Measurements from ENCODE around the gene SAXO1.

DNA sequence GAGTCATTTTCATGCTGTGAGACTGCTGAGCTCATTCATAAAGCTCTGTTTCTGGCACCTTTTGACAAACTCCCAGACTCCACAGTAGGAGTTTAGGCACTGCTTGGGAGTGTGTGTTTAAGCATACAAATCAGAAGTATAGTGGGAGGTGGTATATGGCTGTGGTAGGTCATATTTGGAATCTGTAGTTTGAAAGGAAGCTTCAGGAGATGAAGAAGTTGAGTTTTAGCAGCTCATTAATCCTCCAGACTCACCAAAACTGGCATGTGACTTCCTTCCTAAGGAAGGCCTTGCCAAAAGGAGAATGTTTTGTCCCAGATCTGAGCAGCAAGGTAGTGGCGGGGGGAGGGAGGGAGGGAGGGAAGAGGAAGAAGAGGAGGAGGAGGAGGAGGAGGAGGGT lies 52.8 kb downstream of the SAXO1 start:
- TF ChIP-seq POLR2A (IDR thresholded peaks at IDR 0.05): no peak
- TF ChIP-seq, protein P1, sequence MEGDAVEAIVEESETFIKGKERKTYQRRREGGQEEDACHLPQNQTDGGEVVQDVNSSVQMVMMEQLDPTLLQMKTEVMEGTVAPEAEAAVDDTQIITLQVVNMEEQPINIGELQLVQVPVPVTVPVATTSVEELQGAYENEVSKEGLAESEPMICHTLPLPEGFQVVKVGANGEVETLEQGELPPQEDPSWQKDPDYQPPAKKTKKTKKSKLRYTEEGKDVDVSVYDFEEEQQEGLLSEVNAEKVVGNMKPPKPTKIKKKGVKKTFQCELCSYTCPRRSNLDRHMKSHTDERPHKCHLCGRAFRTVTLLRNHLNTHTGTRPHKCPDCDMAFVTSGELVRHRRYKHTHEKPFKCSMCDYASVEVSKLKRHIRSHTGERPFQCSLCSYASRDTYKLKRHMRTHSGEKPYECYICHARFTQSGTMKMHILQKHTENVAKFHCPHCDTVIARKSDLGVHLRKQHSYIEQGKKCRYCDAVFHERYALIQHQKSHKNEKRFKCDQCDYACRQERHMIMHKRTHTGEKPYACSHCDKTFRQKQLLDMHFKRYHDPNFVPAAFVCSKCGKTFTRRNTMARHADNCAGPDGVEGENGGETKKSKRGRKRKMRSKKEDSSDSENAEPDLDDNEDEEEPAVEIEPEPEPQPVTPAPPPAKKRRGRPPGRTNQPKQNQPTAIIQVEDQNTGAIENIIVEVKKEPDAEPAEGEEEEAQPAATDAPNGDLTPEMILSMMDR (IDR thresholded peaks at IDR 0.05): no peak
- no peak for TF ChIP-seq POLR2AphosphoS5 (IDR thresholded peaks at IDR 0.05; ENCODE audit: insufficient read depth in 1 of 2, low read depth in 1 of 2)

All from vagina (tissue), 2 donors.